ENCODE measurements around the gene S100A16. TPM values are rescaled to one million over a fixed set of nuclear protein-coding genes. Genes with fewer than 3 reads are reported as not detected.
A peak's percentile ranks its signal among the peaks of the same experiment; 100 is the strongest.

Gene S100A16
- total and polyA plus RNA-seq, 4 donors = 46.0 to 135 (median 111) TPM

- Histone ChIP-seq H3K27me3 (ENCODE audit: control insufficient read depth, insufficient read depth, low read length) (no peaks in the 10 kb centered on the region), H3K36me3 (ENCODE audit: control insufficient read depth, insufficient read depth, low read length) (peaks cover 6% of the 10 kb centered on the region), H3K9me3 (ENCODE audit: control insufficient read depth, insufficient read depth, low read length) (no peaks in the 10 kb centered on the region), H3K4me3 (ENCODE audit: low read depth, low read length) (no peak overlapping the region), H3K27ac (ENCODE audit: low read depth, low read length) (no peak overlapping the region), H3K4me1 (ENCODE audit: control insufficient read depth, insufficient read depth, low read length) (peaks cover 12% of the 10 kb centered on the region)
- WGBS (ENCODE audit: insufficient coverage) = 86% methylated on average over 1 of the region's 1 CpG
- no peak for DNase-seq (ENCODE audit: low read depth in 4 of 6, low spot score in 6 of 6)
Observed at GRCh38 chr1:153651771-153652170, 38.8 kb upstream of the S100A16 start.

DNA sequence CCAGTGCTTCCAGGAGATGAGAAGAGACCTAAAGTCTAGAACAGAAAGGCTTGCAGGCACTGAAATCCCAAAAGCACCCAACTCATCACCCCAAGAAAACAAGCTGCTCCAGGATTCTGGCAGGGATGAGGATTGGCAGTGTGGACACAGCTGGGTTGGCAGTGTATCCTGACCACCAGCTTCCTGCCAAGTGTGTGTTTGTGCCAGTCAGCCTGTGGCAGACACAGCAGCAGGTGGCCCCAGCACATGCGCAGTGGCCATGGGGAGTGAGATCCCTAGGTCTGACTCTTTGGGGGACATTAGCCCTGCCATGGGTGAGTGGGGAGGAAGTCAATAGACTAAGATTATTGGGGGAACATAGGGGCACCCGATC, 36.9 kb upstream of the S100A16 start:
- no peak overlapping the region for H3K27ac ChIP-seq (ENCODE audit: low read depth, low read length)
- no peak overlapping the region for H3K4me3 ChIP-seq (ENCODE audit: low read depth, low read length)
- no peaks in the 10 kb centered on the region for H3K27me3 ChIP-seq (ENCODE audit: control insufficient read depth, insufficient read depth, low read length)

DNA sequence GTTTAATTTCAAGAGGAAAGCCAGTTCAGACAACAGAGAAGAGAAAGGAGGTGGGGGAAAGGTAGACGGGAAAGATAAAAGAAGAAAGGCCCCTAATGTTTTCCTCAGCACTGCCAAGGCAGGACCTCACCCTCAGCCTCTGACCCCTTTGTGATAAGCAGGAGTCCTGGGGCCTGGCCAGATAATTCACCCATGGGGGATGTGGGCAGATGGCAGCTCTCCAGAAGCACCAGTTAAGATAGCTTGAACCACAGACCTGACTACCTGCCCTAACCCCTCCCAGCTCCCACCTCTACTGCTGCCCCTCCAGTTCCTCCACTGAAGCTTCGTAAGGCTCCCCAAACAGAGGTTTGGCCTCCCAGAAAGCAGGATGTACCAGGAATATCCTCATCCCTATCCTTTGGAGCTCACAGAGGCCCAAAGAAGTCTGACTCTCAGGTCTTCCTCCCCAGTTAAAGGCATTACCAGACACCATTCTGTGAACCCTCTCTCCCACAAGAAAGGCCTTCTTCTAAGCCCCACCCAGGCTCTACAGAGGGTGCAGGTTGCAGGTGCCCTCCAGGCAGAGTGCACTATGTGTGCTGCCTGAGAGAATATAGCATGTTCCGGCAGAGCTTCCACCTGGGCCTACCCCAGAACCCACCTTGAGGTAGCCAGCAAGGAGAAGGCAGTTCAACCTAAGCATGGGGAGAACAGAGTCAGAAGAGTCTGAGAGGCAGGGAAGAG, 36.4 kb upstream of the S100A16 start:
- WGBS (ENCODE audit: insufficient coverage) = 74% methylated on average over 2 of the region's 3 CpGs
- peaks cover 12% of the 10 kb centered on the region for H3K4me1 ChIP-seq (ENCODE audit: control insufficient read depth, insufficient read depth, low read length)
- DNase-seq (ENCODE audit: low read depth in 4 of 6, low spot score in 6 of 6) = no peak
- H3K27ac ChIP-seq (ENCODE audit: low read depth, low read length) = no peak overlapping the region
- no peak overlapping the region for H3K4me3 ChIP-seq (ENCODE audit: low read depth, low read length)
- peaks cover 25% of the 10 kb centered on the region for H3K36me3 ChIP-seq (ENCODE audit: control insufficient read depth, insufficient read depth, low read length)
- no peaks in the 10 kb centered on the region for H3K27me3 ChIP-seq (ENCODE audit: control insufficient read depth, insufficient read depth, low read length)
- H3K9me3 ChIP-seq (ENCODE audit: control insufficient read depth, insufficient read depth, low read length) = no peaks in the 10 kb centered on the region

More for the DNA sequence above, 36.9 kb upstream of the S100A16 start:
- no peaks in the 10 kb centered on the region for H3K9me3 ChIP-seq (ENCODE audit: control insufficient read depth, insufficient read depth, low read length)
- H3K4me1 ChIP-seq (ENCODE audit: control insufficient read depth, insufficient read depth, low read length) = peaks cover 12% of the 10 kb centered on the region
- peaks cover 23% of the 10 kb centered on the region for H3K36me3 ChIP-seq (ENCODE audit: control insufficient read depth, insufficient read depth, low read length)
- 70% methylated on average over 2 of the region's 2 CpGs for WGBS (ENCODE audit: insufficient coverage)
- DNase-seq (ENCODE audit: low read depth in 4 of 6, low spot score in 6 of 6) = peak in 2 of 6 donors; percentile 55 to 86

- WGBS (ENCODE audit: insufficient coverage) = 88% methylated on average over 8 of the region's 10 CpGs
- Histone ChIP-seq H3K9me3 (ENCODE audit: control insufficient read depth, insufficient read depth, low read length) (no peaks in the 10 kb centered on the region), H3K4me1 (ENCODE audit: control insufficient read depth, insufficient read depth, low read length) (peaks cover 12% of the 10 kb centered on the region), H3K36me3 (ENCODE audit: control insufficient read depth, insufficient read depth, low read length) (peaks cover 31% of the 10 kb centered on the region), H3K4me3 (ENCODE audit: low read depth, low read length) (no peak overlapping the region), H3K27me3 (ENCODE audit: control insufficient read depth, insufficient read depth, low read length) (no peaks in the 10 kb centered on the region), H3K27ac (ENCODE audit: low read depth, low read length) (no peak overlapping the region)
- DNase-seq (ENCODE audit: low read depth in 4 of 6, low spot score in 6 of 6) = no peak
Observed at GRCh38 chr1:153648000-153648643, 35.2 kb upstream of the S100A16 start.

DNA sequence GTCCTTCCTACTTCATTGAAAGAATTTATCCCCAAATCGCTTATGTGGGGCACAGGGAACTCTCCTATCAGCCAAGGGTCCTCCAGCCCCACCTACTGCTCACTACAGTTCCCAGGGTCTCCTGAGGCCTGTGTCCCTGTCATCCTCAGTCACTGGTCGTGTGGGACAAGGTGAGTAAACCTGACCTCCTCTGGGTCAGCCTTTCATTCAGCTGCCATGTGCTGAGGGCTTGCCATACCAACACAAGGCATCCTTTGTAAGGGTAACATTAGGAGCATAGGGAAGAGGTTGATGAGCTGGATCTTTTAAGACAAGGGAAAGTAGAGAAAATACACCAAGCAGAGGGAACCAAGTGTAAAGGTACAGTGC, 34.4 kb upstream of the S100A16 start:
- no peak for DNase-seq (ENCODE audit: low read depth in 4 of 6, low spot score in 6 of 6)
- WGBS (ENCODE audit: insufficient coverage) = 60% methylated on average over 1 of the region's 2 CpGs

DNA sequence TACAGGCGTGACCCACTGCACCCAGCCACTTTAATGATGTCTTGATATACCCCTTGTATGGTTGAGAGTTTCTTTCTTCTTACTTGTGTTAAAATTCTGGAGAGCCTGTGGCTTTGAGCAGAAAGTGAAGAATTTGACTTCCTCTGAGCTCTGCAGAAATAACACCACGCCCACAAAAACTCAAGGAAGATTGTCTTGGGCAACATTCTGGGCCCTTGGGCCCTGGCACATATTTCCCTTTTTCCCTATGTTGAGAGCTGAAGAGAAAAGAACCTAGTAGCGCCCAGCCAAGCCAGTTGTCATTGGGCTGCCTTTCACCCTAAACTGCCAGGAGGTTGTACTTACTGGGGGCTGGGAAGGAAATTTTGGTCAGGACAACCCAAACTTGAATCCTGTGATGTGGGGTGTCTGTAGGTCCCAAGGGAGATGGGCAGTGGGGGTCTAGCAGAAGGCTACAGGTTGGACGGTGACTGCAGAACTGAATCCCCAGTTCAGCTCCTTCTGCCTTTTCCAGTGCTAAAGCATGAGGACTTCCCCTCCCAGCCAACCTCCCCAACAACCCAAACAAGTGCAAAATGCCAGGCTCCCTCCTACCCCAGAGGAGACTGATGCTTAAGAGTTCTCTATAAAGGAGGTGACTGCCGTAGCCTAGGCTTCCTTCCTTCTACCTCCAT, 33.9 kb upstream of the S100A16 start:
- no peak for DNase-seq (ENCODE audit: low read depth in 4 of 6, low spot score in 6 of 6)
- Histone ChIP-seq H3K9me3 (ENCODE audit: control insufficient read depth, insufficient read depth, low read length) (no peaks in the 10 kb centered on the region), H3K27me3 (ENCODE audit: control insufficient read depth, insufficient read depth, low read length) (no peaks in the 10 kb centered on the region), H3K4me3 (ENCODE audit: low read depth, low read length) (no peak overlapping the region), H3K27ac (ENCODE audit: low read depth, low read length) (no peak overlapping the region), H3K36me3 (ENCODE audit: control insufficient read depth, insufficient read depth, low read length) (peaks cover 39% of the 10 kb centered on the region), H3K4me1 (ENCODE audit: control insufficient read depth, insufficient read depth, low read length) (peaks cover 12% of the 10 kb centered on the region)
- 40% methylated on average over 1 of the region's 5 CpGs for WGBS (ENCODE audit: insufficient coverage)

More for the DNA sequence above, 34.4 kb upstream of the S100A16 start:
- no peaks in the 10 kb centered on the region for H3K27me3 ChIP-seq (ENCODE audit: control insufficient read depth, insufficient read depth, low read length)
- H3K4me3 ChIP-seq (ENCODE audit: low read depth, low read length) = no peak overlapping the region
- H3K27ac ChIP-seq (ENCODE audit: low read depth, low read length) = no peak overlapping the region
- H3K36me3 ChIP-seq (ENCODE audit: control insufficient read depth, insufficient read depth, low read length) = peaks cover 34% of the 10 kb centered on the region
- H3K9me3 ChIP-seq (ENCODE audit: control insufficient read depth, insufficient read depth, low read length) = no peaks in the 10 kb centered on the region
- peaks cover 12% of the 10 kb centered on the region for H3K4me1 ChIP-seq (ENCODE audit: control insufficient read depth, insufficient read depth, low read length)

GRCh38 chr1:153643816-153644215, 30.9 kb upstream of the S100A16 start:
- Histone ChIP-seq H3K4me3 (ENCODE audit: low read depth, low read length) (no peak overlapping the region), H3K4me1 (ENCODE audit: control insufficient read depth, insufficient read depth, low read length) (no peaks in the 10 kb centered on the region), H3K27ac (ENCODE audit: low read depth, low read length) (no peak overlapping the region), H3K9me3 (ENCODE audit: control insufficient read depth, insufficient read depth, low read length) (no peaks in the 10 kb centered on the region), H3K27me3 (ENCODE audit: control insufficient read depth, insufficient read depth, low read length) (no peaks in the 10 kb centered on the region), H3K36me3 (ENCODE audit: control insufficient read depth, insufficient read depth, low read length) (peaks cover 59% of the 10 kb centered on the region)
- DNase-seq (ENCODE audit: low read depth in 4 of 6, low spot score in 6 of 6) = no peak

GRCh38 chr1:153643100-153643499, 30.2 kb upstream of the S100A16 start:
- Histone ChIP-seq H3K27ac (ENCODE audit: low read depth, low read length) (no peak overlapping the region), H3K9me3 (ENCODE audit: control insufficient read depth, insufficient read depth, low read length) (no peaks in the 10 kb centered on the region), H3K4me1 (ENCODE audit: control insufficient read depth, insufficient read depth, low read length) (no peaks in the 10 kb centered on the region), H3K4me3 (ENCODE audit: low read depth, low read length) (no peak overlapping the region), H3K27me3 (ENCODE audit: control insufficient read depth, insufficient read depth, low read length) (no peaks in the 10 kb centered on the region), H3K36me3 (ENCODE audit: control insufficient read depth, insufficient read depth, low read length) (peaks cover 66% of the 10 kb centered on the region)
- DNase-seq (ENCODE audit: low read depth in 4 of 6, low spot score in 6 of 6) = no peak
- 100% methylated on average over 1 of the region's 11 CpGs for WGBS (ENCODE audit: insufficient coverage)

GRCh38 chr1:153642161-153642560, 29.2 kb upstream of the S100A16 start:
- Histone ChIP-seq H3K27me3 (ENCODE audit: control insufficient read depth, insufficient read depth, low read length) (no peaks in the 10 kb centered on the region), H3K4me1 (ENCODE audit: control insufficient read depth, insufficient read depth, low read length) (peaks cover 4% of the 10 kb centered on the region), H3K27ac (ENCODE audit: low read depth, low read length) (no peak overlapping the region), H3K9me3 (ENCODE audit: control insufficient read depth, insufficient read depth, low read length) (no peaks in the 10 kb centered on the region), H3K36me3 (ENCODE audit: control insufficient read depth, insufficient read depth, low read length) (peaks cover 69% of the 10 kb centered on the region), H3K4me3 (ENCODE audit: low read depth, low read length) (no peak overlapping the region)
- 93% methylated on average over 9 of the region's 11 CpGs for WGBS (ENCODE audit: insufficient coverage)
- DNase-seq (ENCODE audit: low read depth in 4 of 6, low spot score in 6 of 6) = no peak

Data from spinal cord (tissue), 10 donors.